NCI-H82 treated with DMSO at 0.1 percent for 48 hours (cell line): ENCODE data around the gene DEGS2.
"Not testable (repeated sequence)": the region's sequence is repeated elsewhere in the genome, so short reads cannot be mapped to it uniquely, and the experiment has no call there.

Source experiments
- DNase-seq: peaks from one replicate; lab custom pipeline; 2025; ENCODE audit not compliant: unreplicated experiment; lab: John Stamatoyannopoulos, UW

The DEGS2 gene

GRCh38 chr14:100159094-100159864 is at the start of gene DEGS2:
Gene DEGS2 (minus strand): TSS chr14:100159645. CDS start chr14:100159587, 58 bp downstream.
- DNase-seq, result no peak

- DNase-seq, result not testable (repeated sequence)
Measured at GRCh38 chr14:100208136-100208535, 48.7 kb upstream of the DEGS2 start.

- DNase-seq, result not testable (repeated sequence)
Measured at GRCh38 chr14:100207588-100207987, 48.1 kb upstream of the DEGS2 start.

- not testable (repeated sequence) for DNase-seq
Measured at GRCh38 chr14:100204835-100205167, 45.4 kb upstream of the DEGS2 start.

- DNase-seq, result no peak
Measured at GRCh38 chr14:100203962-100204834, 44.8 kb upstream of the DEGS2 start.

- DNase-seq, result no peak
Measured at GRCh38 chr14:100203146-100203545, 43.7 kb upstream of the DEGS2 start.

GRCh38 chr14:100202712-100203111 is 43.3 kb upstream of the DEGS2 start:
- DNase-seq, result no peak

GRCh38 chr14:100201701-100202100 is 42.3 kb upstream of the DEGS2 start:
- no peak for DNase-seq

GRCh38 chr14:100200311-100200710 is 40.9 kb upstream of the DEGS2 start:
- DNase-seq, result no peak

- DNase-seq, result no peak
Measured at GRCh38 chr14:100199240-100199860, 39.9 kb upstream of the DEGS2 start.

- no peak for DNase-seq
Measured at GRCh38 chr14:100193417-100194357, 34.2 kb upstream of the DEGS2 start.

GRCh38 chr14:100192672-100193416 is 33.4 kb upstream of the DEGS2 start:
- DNase-seq, result peak; percentile 89

GRCh38 chr14:100192250-100192671 is 32.8 kb upstream of the DEGS2 start:
- DNase-seq, result no peak

GRCh38 chr14:100191584-100192249 is 32.3 kb upstream of the DEGS2 start:
- no peak for DNase-seq

GRCh38 chr14:100190126-100190525 is 30.7 kb upstream of the DEGS2 start:
- DNase-seq, result no peak

GRCh38 chr14:100188392-100189030 is 29.1 kb upstream of the DEGS2 start:
- DNase-seq, result no peak

GRCh38 chr14:100187247-100187833 is 27.9 kb upstream of the DEGS2 start:
- DNase-seq, result no peak

GRCh38 chr14:100181876-100182551 is 22.6 kb upstream of the DEGS2 start:
- not testable (repeated sequence) for DNase-seq
